ENCODE data around the gene DIAPH1.

Gene DIAPH1

DNA sequence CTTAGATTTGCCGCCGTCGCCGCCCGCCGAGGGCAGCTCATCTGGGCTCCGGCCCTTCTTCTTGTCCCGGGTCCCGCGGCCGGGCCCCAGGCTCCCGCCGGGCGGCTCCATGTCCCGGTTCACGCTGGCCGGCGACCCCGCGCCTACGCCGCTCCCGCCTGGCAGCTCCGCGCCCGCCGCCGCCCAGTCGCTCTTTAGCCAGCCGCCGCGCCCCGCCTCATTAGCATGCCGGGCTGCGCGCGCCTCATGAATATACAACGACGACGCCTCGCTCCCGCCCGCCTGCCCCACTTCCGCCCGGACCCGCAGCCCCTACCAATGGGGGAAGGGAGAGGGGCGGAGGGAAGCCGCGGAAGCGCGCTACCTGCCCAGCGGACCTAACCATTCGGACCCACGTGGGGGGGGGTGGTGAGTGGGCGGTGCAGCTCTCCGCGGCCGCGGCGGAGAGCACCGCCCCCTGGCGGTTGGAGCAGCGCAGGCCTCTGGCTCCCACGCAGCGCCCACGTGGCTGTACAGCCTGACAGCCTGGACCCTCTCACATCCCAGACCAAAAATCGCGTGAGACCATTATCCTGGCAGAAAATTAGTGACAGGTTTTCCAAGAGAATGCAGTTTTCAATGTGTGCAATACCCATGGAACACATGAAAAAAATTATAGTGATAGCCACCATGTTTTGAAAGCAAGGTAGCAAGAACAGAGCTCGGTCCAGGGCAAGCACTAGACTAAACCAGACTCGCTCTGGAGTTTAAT is at the start of gene DIAPH1:
TSS of gene DIAPH1 (minus strand) at position 197 of the 751 bp plus-strand sequence. CDS start at position 111, 86 bp downstream.
- peak; percentile 98 for DNase-seq (ENCODE audit: low read depth)

DNA sequence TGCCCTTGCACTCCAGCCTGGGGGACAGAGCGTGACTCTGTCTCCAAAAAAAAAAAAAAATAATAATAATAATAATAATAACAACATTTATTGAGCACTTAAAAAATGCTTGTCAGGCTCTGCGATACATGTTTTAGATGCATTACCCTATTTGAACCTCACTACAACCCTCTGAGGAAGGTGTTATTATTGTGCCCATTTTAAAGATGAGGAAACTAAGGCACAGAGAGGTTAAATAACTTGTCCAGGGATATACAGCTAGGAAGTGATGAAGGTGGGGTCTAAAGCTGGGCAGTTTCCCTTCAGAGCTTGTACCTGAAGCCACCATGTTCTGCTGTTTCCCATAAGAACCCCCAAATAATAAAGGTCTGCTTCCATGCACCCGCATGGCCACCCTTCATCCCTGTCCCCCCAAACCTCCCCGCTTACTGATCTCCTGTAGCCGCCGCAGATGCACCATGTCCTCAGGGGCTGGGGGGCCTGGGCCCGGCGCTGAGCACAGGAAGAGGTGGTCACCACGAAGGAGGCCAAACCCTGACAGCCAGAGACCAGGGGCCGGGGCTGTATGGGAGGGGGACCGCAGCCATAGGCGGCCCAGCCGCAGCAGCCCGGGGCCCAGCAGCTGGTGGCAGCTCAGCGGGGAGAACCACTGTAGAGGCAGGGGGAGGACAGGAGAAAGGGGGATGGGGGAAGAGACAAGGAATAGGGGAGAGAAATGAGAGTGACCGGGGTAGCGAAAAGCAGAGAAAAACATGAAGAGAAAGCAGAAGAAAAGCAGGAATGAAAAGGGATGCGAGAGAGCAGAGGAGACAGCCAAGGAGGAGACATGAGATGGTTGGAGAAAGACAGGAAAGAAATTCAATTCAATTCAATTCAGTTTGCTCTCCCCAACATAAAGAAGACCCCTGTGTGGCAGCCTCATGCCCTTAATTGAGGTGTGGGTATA is 47.5 kb upstream of the DIAPH1 start:
- no peak for DNase-seq (ENCODE audit: low read depth)

DNA sequence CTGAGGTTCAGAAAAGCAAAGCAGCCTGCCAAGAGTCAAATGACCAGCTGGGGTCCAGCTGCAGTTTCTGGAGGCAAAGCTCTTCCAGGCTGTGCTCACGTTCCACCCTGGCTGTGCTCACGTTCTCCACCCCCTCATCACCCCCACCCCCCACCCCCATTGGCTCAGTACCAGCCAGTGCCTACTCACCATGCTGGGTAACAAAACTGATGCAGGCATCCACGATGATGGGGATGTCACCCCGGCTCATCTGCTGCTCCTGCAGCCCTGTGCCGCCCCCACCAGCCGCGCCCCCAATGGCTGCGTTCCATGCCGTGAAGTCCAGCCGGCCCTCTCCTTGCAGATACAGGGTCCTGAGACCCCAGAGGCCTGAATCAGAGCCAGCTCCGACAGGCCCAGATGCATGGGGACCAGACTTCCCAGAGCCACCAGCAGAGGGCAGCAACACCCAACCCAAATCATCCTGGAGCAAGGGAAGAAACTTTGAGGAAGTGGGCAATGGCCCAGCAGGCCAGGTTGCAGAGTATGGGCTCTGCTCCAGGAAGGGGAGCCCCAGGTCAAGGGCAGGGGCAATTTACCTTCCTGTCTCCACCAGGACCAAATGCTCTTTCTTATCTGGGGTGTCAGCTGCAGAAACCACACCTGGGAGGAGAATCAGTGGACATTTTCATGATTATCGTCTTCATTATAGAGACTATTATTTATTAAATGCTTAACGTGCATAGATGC is 46.1 kb upstream of the DIAPH1 start:
- DNase-seq (ENCODE audit: low read depth) = peak; percentile 56

GRCh38 chr5:141663506-141663905 is 44.7 kb upstream of the DIAPH1 start:
- DNase-seq (ENCODE audit: low read depth) = no peak

DNA sequence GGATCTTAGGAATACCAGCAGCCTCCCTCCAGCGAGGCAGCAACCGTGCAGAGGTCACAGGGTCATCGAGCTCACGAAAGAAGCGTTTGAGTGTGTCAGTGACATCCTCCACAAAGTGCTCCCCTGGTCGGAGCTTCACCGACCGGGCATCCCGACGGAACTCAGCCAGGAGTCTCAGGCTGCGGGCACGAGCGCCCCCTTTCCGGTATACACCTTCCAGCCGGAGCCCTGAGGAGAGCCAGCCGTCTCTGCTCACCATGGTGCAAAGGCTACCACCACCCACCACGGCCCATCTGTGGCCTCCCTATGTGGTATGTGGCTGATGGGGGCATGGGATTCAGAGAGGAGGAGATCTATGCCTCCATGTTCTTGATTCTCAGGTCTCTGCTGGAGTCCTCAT is 43.2 kb upstream of the DIAPH1 start:
- no peak for DNase-seq (ENCODE audit: low read depth)

GRCh38 chr5:141657937-141658545 is 39.2 kb upstream of the DIAPH1 start:
- DNase-seq (ENCODE audit: low read depth) = no peak

GRCh38 chr5:141657404-141657803 is 38.6 kb upstream of the DIAPH1 start:
- DNase-seq (ENCODE audit: low read depth) = no peak

GRCh38 chr5:141656396-141656795 is 37.6 kb upstream of the DIAPH1 start:
- DNase-seq (ENCODE audit: low read depth) = no peak

GRCh38 chr5:141655020-141655419 is 36.2 kb upstream of the DIAPH1 start:
- DNase-seq (ENCODE audit: low read depth) = no peak

DNA sequence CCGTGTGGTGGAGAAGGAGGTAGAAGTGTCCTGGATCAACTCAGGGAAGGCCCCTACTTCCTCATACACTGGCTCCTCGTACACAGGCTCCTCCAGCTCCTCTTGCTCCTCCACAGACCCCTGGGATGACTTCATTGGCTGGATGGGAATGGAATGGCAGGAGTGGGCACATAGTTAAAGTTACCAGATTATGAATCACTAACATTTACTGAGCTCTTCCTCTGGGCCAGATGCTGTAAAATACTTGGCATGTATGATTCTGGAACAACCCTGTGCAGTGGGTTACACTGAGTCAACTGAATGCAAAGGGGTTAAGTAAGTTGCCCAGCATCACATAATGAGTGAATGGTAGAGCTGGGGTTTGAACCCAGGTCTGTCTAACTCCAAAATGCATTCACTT is 35.5 kb upstream of the DIAPH1 start:
- no peak for DNase-seq (ENCODE audit: low read depth)

DNA sequence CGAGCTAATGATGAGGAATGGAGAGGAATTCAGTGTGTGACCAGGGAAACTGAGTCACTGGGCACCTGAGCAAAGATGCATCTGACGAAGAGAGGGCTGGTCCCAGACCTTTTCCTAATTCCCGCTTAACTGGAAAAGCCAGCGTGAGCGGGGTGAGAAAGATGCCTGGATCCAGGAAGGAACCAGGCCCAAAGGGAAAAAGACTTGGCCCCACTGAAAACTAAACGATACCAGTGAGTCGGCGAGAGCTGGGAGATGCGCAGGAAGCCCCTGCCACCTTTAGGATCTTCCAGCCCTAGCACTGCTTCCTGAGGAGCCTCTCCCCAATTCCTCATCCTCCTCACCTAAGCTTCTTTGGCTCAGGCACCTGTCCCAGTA is 32.9 kb upstream of the DIAPH1 start:
- no peak for DNase-seq (ENCODE audit: low read depth)

DNA sequence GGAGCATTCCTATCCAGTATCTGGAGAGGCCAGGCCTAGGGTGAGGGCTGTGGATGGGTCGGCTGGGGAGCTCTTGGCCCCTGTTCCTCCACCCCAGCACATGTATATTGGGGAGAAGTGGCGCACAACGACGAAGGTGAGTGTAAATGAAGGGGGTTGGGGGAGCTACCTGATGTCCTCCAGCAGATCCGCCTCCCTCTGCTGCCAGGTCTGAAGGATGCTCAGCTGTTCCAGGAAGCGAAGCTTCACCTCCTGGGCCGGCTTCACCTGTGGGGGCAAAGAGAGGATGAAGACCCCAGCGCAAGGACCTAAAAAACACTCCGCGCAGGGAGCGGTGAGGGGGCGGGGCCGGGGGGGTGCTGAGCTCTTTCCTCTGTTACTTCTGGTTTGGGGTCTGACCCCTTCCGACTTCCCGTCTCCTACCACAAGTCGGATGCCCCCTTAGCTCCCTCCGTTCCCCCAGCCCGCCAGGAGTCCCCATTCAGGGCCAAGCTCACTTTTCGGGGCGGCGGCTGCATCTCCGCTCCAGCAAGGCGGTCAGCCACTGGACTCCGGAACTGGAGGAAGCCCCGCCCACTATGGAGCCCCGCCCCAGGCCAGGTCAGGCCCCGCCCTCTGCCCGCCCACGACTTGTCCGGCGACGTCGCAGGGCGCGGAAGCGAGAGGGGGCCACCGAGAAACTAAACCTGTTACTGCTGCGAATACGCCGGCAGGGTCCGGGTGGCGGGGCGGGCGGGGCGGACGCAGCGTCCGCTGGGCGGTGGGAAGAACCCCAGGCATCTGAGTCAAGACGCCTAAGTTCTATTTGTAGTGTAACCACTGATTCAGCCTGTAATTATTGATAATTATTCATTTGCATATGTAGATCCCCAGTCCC is 32.3 kb upstream of the DIAPH1 start, which contains the start of gene FCHSD1:
TSS of gene FCHSD1 (minus strand) at position 568 of the 877 bp plus-strand sequence. CDS start at position 518, 50 bp downstream.
- DNase-seq (ENCODE audit: low read depth) = peak; percentile 78

GRCh38 chr5:141649972-141650371 is 31.2 kb upstream of the DIAPH1 start:
- DNase-seq (ENCODE audit: low read depth) = no peak

DNA sequence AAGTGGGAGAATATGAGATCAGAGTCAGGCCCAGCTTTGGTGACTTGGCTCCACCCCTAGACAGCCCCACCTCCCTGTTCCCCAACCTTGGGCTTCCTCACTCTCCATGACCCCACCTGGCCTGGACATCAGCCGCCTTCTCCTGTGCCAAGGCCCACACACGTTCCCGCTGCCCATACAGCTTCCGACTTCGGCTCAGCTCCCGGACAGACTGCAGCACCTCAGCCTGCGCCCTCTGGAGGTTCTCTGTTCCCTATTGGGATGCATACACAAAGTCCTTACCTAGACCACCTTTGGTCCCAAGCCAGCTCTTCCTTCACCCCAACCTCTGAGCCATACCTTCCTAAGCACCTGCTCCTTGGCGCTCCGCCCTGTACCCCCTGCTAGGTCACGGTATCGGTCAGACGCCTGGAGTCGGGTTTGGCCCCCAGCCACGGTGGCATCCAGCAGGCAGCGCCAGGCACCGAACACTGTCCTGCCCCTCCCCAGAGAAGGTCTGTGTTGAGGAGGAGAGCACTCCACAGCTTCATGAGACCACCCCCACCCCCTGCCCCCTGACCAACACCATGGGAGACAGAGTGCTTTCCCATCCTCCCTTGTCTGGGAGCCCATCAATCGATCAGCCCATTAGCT is 30.4 kb upstream of the DIAPH1 start:
- no peak for DNase-seq (ENCODE audit: low read depth)

DNA sequence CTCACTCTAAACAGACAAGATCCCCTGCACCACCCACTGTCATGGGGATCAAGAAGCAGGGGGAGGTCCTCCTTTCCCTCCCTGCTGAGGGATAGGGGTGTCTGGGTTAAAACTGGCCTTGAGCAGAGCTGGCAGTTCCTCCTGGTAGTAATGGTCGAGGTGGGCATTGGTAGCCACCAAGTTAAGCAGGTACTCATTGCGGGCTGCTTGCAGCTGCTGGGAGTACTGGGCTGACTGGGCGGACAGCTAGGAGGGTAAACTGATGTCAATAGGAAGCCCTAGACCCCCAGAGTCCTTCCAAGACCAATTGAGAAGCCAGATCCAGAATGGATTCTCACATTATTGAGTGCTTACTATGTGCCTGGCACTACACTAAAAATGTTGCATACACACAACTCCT is 29.1 kb upstream of the DIAPH1 start:
- no peak for DNase-seq (ENCODE audit: low read depth)

DNA sequence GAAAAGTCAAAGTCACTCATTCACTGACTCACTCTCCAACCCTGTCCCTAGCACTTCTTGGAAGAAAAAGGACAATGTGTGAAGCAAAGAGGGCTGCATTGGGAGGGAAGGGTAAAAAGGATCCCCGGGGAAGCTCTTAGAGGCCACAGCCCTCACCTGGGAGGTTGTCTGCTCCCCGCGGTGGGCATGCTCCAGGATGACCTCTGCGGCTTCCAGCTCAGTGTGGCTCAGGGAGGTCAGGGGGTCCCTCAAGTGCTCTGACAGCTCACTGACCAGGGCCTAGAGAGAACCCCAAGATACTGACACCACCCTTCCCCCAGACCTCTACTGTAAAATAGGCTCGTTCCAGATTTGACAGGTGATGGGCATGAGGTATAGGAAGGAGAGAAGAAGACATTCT is 28.4 kb upstream of the DIAPH1 start:
- DNase-seq (ENCODE audit: low read depth) = no peak

- no peak for DNase-seq (ENCODE audit: low read depth)
Measured at GRCh38 chr5:141646026-141646425, 27.2 kb upstream of the DIAPH1 start.

DNA sequence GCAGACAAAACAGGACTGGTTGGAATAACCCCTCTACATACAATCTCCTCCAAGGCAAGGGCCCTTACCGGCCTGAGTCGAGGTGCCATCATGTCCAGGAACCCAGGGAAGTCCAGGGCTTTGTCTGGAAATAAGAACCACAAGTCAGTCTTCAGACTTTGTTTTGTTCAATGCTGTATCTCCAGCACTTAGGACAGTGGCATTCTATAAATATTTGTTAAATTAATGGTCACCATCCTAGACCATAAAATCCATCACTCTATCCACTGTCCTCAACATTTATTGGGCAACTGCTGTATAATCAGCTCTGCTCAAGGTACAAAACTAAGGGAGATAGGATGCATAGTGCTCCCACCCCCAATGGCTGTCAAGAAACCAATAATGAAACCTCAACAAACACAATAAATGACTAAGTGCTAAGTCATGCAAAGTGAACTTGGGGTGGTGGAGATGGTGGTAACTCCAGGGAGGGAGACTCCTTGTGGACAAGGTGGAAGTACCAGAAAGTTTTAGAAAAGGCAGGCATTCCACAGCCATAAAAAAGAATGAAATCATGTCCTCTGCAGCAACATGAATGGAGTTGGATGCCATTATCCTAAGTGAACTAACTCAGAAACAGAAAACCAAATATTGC is 23.0 kb upstream of the DIAPH1 start:
- no peak for DNase-seq (ENCODE audit: low read depth)

GRCh38 chr5:141640698-141641097 is 21.9 kb upstream of the DIAPH1 start:
- no peak for DNase-seq (ENCODE audit: low read depth)

GRCh38 chr5:141640051-141640415 is 21.2 kb upstream of the DIAPH1 start:
- DNase-seq (ENCODE audit: low read depth) = no peak
